HepG2 (cell line): ENCODE data around the gene KIR3DL2. TPM values are rescaled to one million over a fixed set of nuclear protein-coding genes. Genes with fewer than 3 reads are reported as not detected.

Experiments
- ATAC-seq: fragments of 200-7000 bp; cut with Tn5 transposase; 3 replicates; pipeline ENCODE4 v1.9.1; 2020; ENCODE audit warnings: mild to moderate bottlenecking, moderate library complexity
- BruUV-seq: library from RNA; stranded (reverse); fragments of 400-500 nt; replicated peaks from 2 replicates; lab custom pipeline; 2021; lab: Mats Ljungman, UMichigan
- CTCF ChIA-PET: fragments of 300-600 bp; formaldehyde crosslinking; extraction: SDS; loops from one replicate; lab custom pipeline; 2021; ENCODE audit warnings: low total read pairs, inconsistent platforms, low intra/inter-chr PET ratio; lab: Yijun Ruan, JAX
- POLR2A ChIA-PET: fragments of 350-600 bp; sonication (Branson Sonifier 250); formaldehyde crosslinking; loops from one replicate; lab custom pipeline; 2020; ENCODE audit warnings: antibody characterized with exemption, inconsistent platforms; lab: Yijun Ruan, JAX
- DNase-seq: peaks from one replicate; pipeline ENCODE4 v3.0.0-alpha.2; 2015; ENCODE audit warnings: low spot score
- FAIRE-seq: peaks from 3 replicates; lab custom pipeline; 2011; peaks lifted over from hg19 to GRCh38; lab: Jason Lieb, UNC
- H2AFZ ChIP-seq: one replicate; pipeline ENCODE4 v1.6.1; 2011; ENCODE audit warnings: low read length, inconsistent platforms
- H3K27ac ChIP-seq: fragments of 300-600 bp; 3 replicates; pipeline ENCODE4 v1.8.0; 2011; ENCODE audit warnings: mixed run types, mild to moderate bottlenecking, mixed read lengths, low read length, inconsistent platforms; ENCODE audit not compliant: insufficient read depth; ENCODE audit errors: extremely low read length
- H3K27me3 ChIP-seq, 2 experiments: fragments of 200-600 bp in 1 of 2; 2 replicates in 1 of 2; 3 replicates in 1 of 2; pipeline versions ENCODE4 v1.6.0 to v1.8.0; 2011; ENCODE audit warnings: low read length in 2 of 2, mild to moderate bottlenecking in 2 of 2, moderate library complexity in 2 of 2, inconsistent platforms in 1 of 2; ENCODE audit not compliant: insufficient read depth in 2 of 2, control insufficient read depth in 1 of 2
- H3K36me3 ChIP-seq, 2 experiments: fragments of 200-600 bp in 1 of 2; replicated peaks in 1 of 2; 2 replicates in 1 of 2; 3 replicates in 1 of 2; pipeline versions ENCODE4 v1.5.1 to v1.8.0; 2011; ENCODE audit warnings: low read length in 2 of 2, inconsistent platforms in 1 of 2; ENCODE audit not compliant: insufficient read depth in 2 of 2, control insufficient read depth in 1 of 2
- H3K4me1 ChIP-seq: 2 replicates; pipeline ENCODE4 v1.5.1; 2012; ENCODE audit warnings: low read length, inconsistent platforms; ENCODE audit not compliant: insufficient read depth
- H3K4me2 ChIP-seq: 2 replicates; pipeline ENCODE4 v1.6.0; 2011; ENCODE audit warnings: low read depth, low read length, inconsistent platforms
- H3K4me3 ChIP-seq, 3 experiments: fragments of 200-600 bp in 1 of 3; sonication (generic), shearing (Covaris generic) in 1 of 3; replicated peaks in 1 of 3; 2 replicates each; pipeline ENCODE4 v1.5.1; 2011 to 2016; ENCODE audit warnings: low read length in 3 of 3, inconsistent platforms in 2 of 3, low read depth in 2 of 3, mild to moderate bottlenecking in 2 of 3, control low read depth in 1 of 3, mixed read lengths in 1 of 3; ENCODE audit not compliant: insufficient read depth in 1 of 3
- H3K79me2 ChIP-seq: one replicate; pipeline ENCODE4 v1.6.1; 2011; ENCODE audit warnings: low read length, inconsistent platforms; ENCODE audit not compliant: insufficient read depth
- H3K9ac ChIP-seq: 2 replicates; pipeline ENCODE4 v1.6.0; 2011; ENCODE audit warnings: mild to moderate bottlenecking, low read depth, low read length, inconsistent platforms; ENCODE audit not compliant: insufficient read depth
- H3K9me3 ChIP-seq: 2 replicates; pipeline ENCODE4 v1.5.1; 2012; ENCODE audit warnings: mild to moderate bottlenecking, low read length
- H4K20me1 ChIP-seq: 2 replicates; pipeline ENCODE4 v1.6.0; 2011; ENCODE audit warnings: inconsistent platforms, mild to moderate bottlenecking, low read length, moderate library complexity; ENCODE audit not compliant: insufficient read depth
- ARID2 ChIP-seq: sonication (generic); formaldehyde crosslinking; IDR thresholded peaks from 2 replicates; pipeline ENCODE4 v1.8.1; 2022; ENCODE audit warnings: mild to moderate bottlenecking, missing genetic modification reagents, borderline replicate concordance
- CBFB ChIP-seq: sonication (generic); formaldehyde crosslinking; IDR thresholded peaks from 2 replicates; pipeline ENCODE4 v1.4.0; 2020; ENCODE audit warnings: missing genetic modification reagents
- CENPT ChIP-seq: sonication (generic); formaldehyde crosslinking; IDR thresholded peaks from 2 replicates; pipeline ENCODE4 v1.8.0; 2022; ENCODE audit warnings: low read depth, mild to moderate bottlenecking, moderate library complexity, missing genetic modification reagents
- HBP1 ChIP-seq: IDR thresholded peaks from 2 replicates; pipeline ENCODE4 v1.6.1; 2016; ENCODE audit warnings: low read depth, control low read depth
- MIER3 ChIP-seq: IDR thresholded peaks from 2 replicates; pipeline ENCODE4 v1.6.1; 2016; ENCODE audit warnings: missing compliant biosample characterization, borderline replicate concordance
- MLLT10 ChIP-seq: sonication (generic); formaldehyde crosslinking; IDR thresholded peaks from 2 replicates; pipeline ENCODE4 v1.4.0; 2020; ENCODE audit warnings: missing genetic modification reagents
- RBAK ChIP-seq: sonication (generic); formaldehyde crosslinking; IDR thresholded peaks from 2 replicates; pipeline ENCODE4 v1.5.1; 2020; ENCODE audit warnings: mild to moderate bottlenecking, missing genetic modification reagents
- RCOR2 ChIP-seq: IDR thresholded peaks from 2 replicates; pipeline ENCODE4 v1.6.1; 2016; ENCODE audit warnings: missing biosample characterization, missing genetic modification reagents
- TFDP1 ChIP-seq: IDR thresholded peaks from 2 replicates; pipeline ENCODE4 v1.6.1; 2016; ENCODE audit warnings: missing compliant biosample characterization, missing genetic modification reagents, borderline replicate concordance
- YEATS4 ChIP-seq: sonication (generic); formaldehyde crosslinking; IDR thresholded peaks from 2 replicates; pipeline ENCODE4 v1.4.0; 2020; ENCODE audit warnings: missing genetic modification reagents, borderline replicate concordance
- ZMYM4 ChIP-seq: sonication (generic); formaldehyde crosslinking; IDR thresholded peaks from 2 replicates; pipeline ENCODE4 v1.8.1; 2023; ENCODE audit warnings: mild to moderate bottlenecking, missing genetic modification reagents
- ZNF557 ChIP-seq: sonication (generic); formaldehyde crosslinking; IDR thresholded peaks from 2 replicates; pipeline ENCODE4 v1.4.0; 2020; ENCODE audit warnings: missing genetic modification reagents
- ZNF569 ChIP-seq: sonication (generic); formaldehyde crosslinking; IDR thresholded peaks from 2 replicates; pipeline ENCODE4 v1.5.0; 2020; ENCODE audit warnings: mild to moderate bottlenecking, missing genetic modification reagents, moderate library complexity, borderline replicate concordance
- ZNF672 ChIP-seq: sonication (generic); formaldehyde crosslinking; IDR thresholded peaks from 2 replicates; pipeline ENCODE4 v1.8.1; 2022; ENCODE audit warnings: missing genetic modification reagents
- ZNF772 ChIP-seq: sonication (generic); formaldehyde crosslinking; IDR thresholded peaks from 2 replicates; pipeline ENCODE4 v1.5.0; 2020; ENCODE audit warnings: mild to moderate bottlenecking, missing genetic modification reagents
- ZNF777 ChIP-seq: sonication (generic); formaldehyde crosslinking; IDR thresholded peaks from 2 replicates; pipeline ENCODE4 v1.4.0; 2020; ENCODE audit warnings: missing genetic modification reagents
- ZSCAN29 ChIP-seq: sonication (generic); formaldehyde crosslinking; conservative IDR thresholded peaks from 2 replicates; pipeline ENCODE4 v1.4.0; 2020; ENCODE audit warnings: mild to moderate bottlenecking, missing genetic modification reagents
- WGBS: methylation state at CpG from one replicate; pipeline ENCODE4 v1.1.6; 2017; ENCODE audit warnings: low lambda C conversion rate; 5-methylcytosine and 5-hydroxymethylcytosine counted together
- in situ Hi-C: cut with HindIII; loops from 2 replicates; pipeline ENCODE4 v1.10.0; 2017; ENCODE audit warnings: low pct_unique_long_range_greater_than_20kb; ENCODE audit not compliant: extremely low pct_ligation_motif_present
- intact Hi-C: fragments of 100-400 bp; cut with micrococcal nuclease; formaldehyde crosslinking; loops from one replicate; pipeline ENCODE4 v1.10.0; 2022; ENCODE audit not compliant: unreplicated experiment
- polyA plus RNA-seq, 8 experiments: library from polyadenylated mRNA; depleted of rRNA in 3 of 8; stranded (reverse) in 7 of 8; unstranded in 1 of 8; fragments of >200 nt; fragmentation: Illumina TruSeq in 4 of 8; extraction: Trizol in 4 of 8; gene quantifications; 2 replicates each; pipeline versions ENCODE4 v1.2.1 to v1.2.3, GENCODE V29; 2011 to 2016; ENCODE audit warnings: low read depth in 4 of 8, missing spikeins in 1 of 8, mixed read lengths in 1 of 8; ENCODE audit not compliant: insufficient read depth in 1 of 8
- total RNA-seq, 5 experiments: library from RNA; depleted of rRNA; stranded (reverse); fragments of >200 nt; fragmentation: Illumina TruSeq; extraction: Trizol; gene quantifications; 2 replicates each; pipeline ENCODE4 v1.2.3, GENCODE V29; 2016; ENCODE audit warnings: low read depth in 1 of 5
- TF ChIP-seq, protein P1 (sequence below): sonication (generic); formaldehyde crosslinking; IDR thresholded peaks from 2 replicates; pipeline ENCODE4 v1.4.0; 2020; ENCODE audit warnings: missing genetic modification reagents, borderline replicate concordance

KIR3DL2 gene
- total and polyA plus RNA-seq, 2 of the 13 experiments (the other 11 are each of a cell fraction or from before 2014, with no cell fraction given), result not detected

DNA sequence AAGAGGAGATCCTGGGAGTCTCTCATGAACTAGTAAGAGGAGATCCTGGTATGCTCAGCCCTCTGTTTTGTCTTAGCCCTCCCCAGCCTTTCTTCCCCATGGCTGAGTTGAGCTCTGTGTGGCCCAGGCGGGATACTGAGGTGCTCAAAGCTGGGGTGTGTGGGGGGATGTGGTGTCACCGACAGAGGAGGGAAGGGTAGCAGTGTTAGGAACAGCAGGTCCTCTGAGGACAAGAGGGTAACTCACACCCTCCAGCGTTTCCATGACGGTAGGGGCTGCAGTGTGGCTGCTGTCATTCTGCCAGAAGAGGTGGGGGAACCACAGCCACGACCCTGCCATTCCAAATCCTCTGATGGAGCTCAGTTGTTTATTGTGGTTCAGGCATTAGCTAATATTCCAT is 46.1 kb upstream of the KIR3DL2 start:
- no peak overlapping the region for H3K9ac ChIP-seq
- no peak for TF ChIP-seq ZNF569
- TF ChIP-seq CENPT (CRISPR knock-in tag), result no peak
- TF ChIP-seq MIER3 (CRISPR knock-in tag), result no peak
- TF ChIP-seq YEATS4, result no peak
- TF ChIP-seq TFDP1 (CRISPR knock-in tag), result no peak
- no peak for TF ChIP-seq RBAK (CRISPR knock-in tag)
- no peak for TF ChIP-seq ZNF777 (CRISPR knock-in tag)
- no peak for TF ChIP-seq ZSCAN29 (CRISPR knock-in tag)
- no peak for TF ChIP-seq CBFB
- no peak for TF ChIP-seq ARID2 (CRISPR knock-in tag)
- no peak for TF ChIP-seq RCOR2 (CRISPR knock-in tag)
- TF ChIP-seq ZNF557 (CRISPR knock-in tag), result no peak
- TF ChIP-seq, protein P1, sequence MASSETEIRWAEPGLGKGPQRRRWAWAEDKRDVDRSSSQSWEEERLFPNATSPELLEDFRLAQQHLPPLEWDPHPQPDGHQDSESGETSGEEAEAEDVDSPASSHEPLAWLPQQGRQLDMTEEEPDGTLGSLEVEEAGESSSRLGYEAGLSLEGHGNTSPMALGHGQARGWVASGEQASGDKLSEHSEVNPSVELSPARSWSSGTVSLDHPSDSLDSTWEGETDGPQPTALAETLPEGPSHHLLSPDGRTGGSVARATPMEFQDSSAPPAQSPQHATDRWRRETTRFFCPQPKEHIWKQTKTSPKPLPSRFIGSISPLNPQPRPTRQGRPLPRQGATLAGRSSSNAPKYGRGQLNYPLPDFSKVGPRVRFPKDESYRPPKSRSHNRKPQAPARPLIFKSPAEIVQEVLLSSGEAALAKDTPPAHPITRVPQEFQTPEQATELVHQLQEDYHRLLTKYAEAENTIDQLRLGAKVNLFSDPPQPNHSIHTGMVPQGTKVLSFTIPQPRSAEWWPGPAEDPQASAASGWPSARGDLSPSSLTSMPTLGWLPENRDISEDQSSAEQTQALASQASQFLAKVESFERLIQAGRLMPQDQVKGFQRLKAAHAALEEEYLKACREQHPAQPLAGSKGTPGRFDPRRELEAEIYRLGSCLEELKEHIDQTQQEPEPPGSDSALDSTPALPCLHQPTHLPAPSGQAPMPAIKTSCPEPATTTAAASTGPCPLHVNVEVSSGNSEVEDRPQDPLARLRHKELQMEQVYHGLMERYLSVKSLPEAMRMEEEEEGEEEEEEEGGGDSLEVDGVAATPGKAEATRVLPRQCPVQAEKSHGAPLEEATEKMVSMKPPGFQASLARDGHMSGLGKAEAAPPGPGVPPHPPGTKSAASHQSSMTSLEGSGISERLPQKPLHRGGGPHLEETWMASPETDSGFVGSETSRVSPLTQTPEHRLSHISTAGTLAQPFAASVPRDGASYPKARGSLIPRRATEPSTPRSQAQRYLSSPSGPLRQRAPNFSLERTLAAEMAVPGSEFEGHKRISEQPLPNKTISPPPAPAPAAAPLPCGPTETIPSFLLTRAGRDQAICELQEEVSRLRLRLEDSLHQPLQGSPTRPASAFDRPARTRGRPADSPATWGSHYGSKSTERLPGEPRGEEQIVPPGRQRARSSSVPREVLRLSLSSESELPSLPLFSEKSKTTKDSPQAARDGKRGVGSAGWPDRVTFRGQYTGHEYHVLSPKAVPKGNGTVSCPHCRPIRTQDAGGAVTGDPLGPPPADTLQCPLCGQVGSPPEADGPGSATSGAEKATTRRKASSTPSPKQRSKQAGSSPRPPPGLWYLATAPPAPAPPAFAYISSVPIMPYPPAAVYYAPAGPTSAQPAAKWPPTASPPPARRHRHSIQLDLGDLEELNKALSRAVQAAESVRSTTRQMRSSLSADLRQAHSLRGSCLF (CRISPR knock-in tag), result no peak
- no peak for TF ChIP-seq ZNF772
- no peak for TF ChIP-seq MLLT10 (CRISPR knock-in tag)
- TF ChIP-seq ZNF672, result no peak
- TF ChIP-seq ZMYM4 (CRISPR knock-in tag), result no peak
- TF ChIP-seq HBP1 (CRISPR knock-in tag), result no peak
- TF ChIP-seq, all 625 proteins: peak for 0
- Histone ChIP-seq H4K20me1 (no peaks in the 10 kb centered on the region), H3K27ac (no peak overlapping the region), H3K79me2 (no peaks in the 10 kb centered on the region), H3K9me3 (no peaks in the 10 kb centered on the region), H2AFZ (no peak overlapping the region), H3K36me3 (no peaks in the 10 kb centered on the region), H3K27me3 (peaks cover 0 to 2% of the 10 kb centered on the region in 2 experiments; a peak in 1 of 5 replicates), H3K4me1 (no peaks in the 10 kb centered on the region), H3K4me3 (no peak overlapping the region), H3K4me2 (no peak overlapping the region)
- ChIA-PET CTCF (no interaction called here), POLR2A (no interaction called here)
- intact Hi-C loops (no loop called here), in situ Hi-C loops (no loop called here)
- DNase-seq (no peak), ATAC-seq (no peak), FAIRE-seq (no peak)
- WGBS, result 10% methylated on average over 4 of the region's 5 CpGs
- no TSS peak for BruUV-seq
